HFFc6 (cell line): Measurements from ENCODE around the gene RAD51B. TPM values are rescaled to one million over a fixed set of nuclear protein-coding genes. Genes with fewer than 3 reads are reported as not detected.
"Not testable (repeated sequence)": the region's sequence is repeated elsewhere in the genome, so short reads cannot be mapped to it uniquely, and the experiment has no call there.

Source experiments
- DNase-seq: peaks from one replicate; pipeline ENCODE4 v3.0.0-alpha.2; 2018
- H3K27ac Mint-ChIP-seq: 2 replicates; pipeline ENCODE4 v1.8.0; 2020; ENCODE audit warnings: mild to moderate bottlenecking, mixed read lengths
- H3K27me3 Mint-ChIP-seq: 2 replicates; pipeline ENCODE4 v1.8.0; 2021; ENCODE audit warnings: mild to moderate bottlenecking, moderate library complexity, mixed read lengths; ENCODE audit not compliant: insufficient read depth
- H3K36me3 Mint-ChIP-seq: 2 replicates; pipeline ENCODE4 v1.8.0; 2021; ENCODE audit warnings: low read depth, mixed read lengths
- H3K4me1 Mint-ChIP-seq: 2 replicates; pipeline ENCODE4 v1.8.0; 2020; ENCODE audit warnings: low read depth, mixed read lengths
- H3K4me3 Mint-ChIP-seq: 2 replicates; pipeline ENCODE4 v1.8.0; 2020; ENCODE audit warnings: mild to moderate bottlenecking, moderate library complexity, mixed read lengths
- H3K9me3 Mint-ChIP-seq: 2 replicates; pipeline ENCODE4 v1.8.0; 2020; ENCODE audit warnings: mild to moderate bottlenecking, mixed read lengths
- total RNA-seq, 6 experiments: library from RNA; stranded (reverse); fragmentation: NEBNext Ultra II Directional; extraction: Animal tissue kit (Norgen Biotek cat#: 25700); gene quantifications; 2 replicates in 1 of 6; 3 replicates in 5 of 6; pipeline ENCODE4 v1.2.3, GENCODE V29; 2021
- TF ChIP-seq, protein P1 (sequence below): fragments of 200-600 bp; sonication (generic); IDR thresholded peaks from 2 replicates; pipeline ENCODE4 v1.5.0; 2021; ENCODE audit warnings: antibody characterized with exemption, mild to moderate bottlenecking

RAD51B gene
- total RNA-seq, 6 experiments from 2014 or later = 7.1 to 12.4 (median 9.6) TPM

DNA sequence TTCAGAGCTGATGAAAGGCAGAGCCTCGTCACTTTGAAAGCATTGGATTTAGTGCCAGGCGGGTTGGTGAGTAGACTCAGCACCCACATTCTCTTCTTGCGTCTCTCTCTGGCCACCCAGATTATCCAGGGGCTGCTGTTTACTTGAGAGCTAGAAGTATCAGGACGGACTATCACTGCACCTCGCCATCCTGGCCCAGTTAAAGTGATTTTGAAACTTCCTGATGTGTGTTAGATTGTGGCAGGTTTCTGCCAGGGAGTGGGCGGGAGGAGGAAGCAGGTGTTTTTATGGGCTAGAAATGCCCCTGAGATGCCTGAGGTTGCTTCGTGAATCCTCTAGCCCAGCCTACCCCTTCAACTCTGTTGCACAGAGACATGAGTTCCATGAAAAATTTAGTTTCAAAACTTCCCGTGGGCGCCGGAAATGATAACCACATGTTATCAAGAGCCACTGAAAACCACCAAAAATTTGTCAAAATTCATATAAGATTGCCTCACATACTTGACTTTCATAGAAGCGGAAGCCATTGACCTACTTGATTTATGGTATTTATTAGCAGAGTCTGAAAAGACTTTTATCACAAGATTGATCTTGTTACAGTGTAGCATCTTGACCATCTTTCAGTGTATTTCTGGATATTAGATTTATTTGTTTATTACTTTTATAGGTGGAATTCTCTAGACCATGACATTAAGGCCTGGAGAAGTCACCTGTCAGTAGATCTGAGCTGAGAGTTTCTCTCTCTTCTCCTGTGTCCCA lies 466.0 kb downstream of the RAD51B start:
- H3K4me3 Mint-ChIP-seq = no peak overlapping the region

DNA sequence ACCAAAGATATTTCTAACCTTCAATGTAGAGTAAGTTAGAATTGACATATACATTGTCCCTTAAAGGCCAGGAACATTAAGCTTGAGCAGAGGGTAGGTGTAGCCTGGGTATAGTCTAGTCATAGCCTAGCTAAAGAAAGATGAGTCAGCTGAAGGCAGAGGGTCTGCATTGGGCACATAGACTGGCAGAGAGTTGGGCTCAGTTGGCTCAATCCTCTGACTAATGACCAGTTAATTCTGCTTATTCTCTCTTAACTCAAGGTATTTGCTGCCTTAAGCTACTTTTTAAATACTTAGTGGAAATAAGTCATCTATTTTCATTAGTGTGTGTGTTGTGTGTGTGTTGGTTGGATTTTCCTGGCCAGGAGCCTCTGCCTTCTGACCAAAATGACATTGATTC lies 467.1 kb downstream of the RAD51B start:
- no peak overlapping the region for H3K27ac Mint-ChIP-seq

More for the DNA sequence above, 466.0 kb downstream of the RAD51B start:
- no peak for DNase-seq
- TF ChIP-seq, protein P1, sequence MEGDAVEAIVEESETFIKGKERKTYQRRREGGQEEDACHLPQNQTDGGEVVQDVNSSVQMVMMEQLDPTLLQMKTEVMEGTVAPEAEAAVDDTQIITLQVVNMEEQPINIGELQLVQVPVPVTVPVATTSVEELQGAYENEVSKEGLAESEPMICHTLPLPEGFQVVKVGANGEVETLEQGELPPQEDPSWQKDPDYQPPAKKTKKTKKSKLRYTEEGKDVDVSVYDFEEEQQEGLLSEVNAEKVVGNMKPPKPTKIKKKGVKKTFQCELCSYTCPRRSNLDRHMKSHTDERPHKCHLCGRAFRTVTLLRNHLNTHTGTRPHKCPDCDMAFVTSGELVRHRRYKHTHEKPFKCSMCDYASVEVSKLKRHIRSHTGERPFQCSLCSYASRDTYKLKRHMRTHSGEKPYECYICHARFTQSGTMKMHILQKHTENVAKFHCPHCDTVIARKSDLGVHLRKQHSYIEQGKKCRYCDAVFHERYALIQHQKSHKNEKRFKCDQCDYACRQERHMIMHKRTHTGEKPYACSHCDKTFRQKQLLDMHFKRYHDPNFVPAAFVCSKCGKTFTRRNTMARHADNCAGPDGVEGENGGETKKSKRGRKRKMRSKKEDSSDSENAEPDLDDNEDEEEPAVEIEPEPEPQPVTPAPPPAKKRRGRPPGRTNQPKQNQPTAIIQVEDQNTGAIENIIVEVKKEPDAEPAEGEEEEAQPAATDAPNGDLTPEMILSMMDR = no peak
- Mint-ChIP-seq H3K9me3 (no peaks in the 10 kb centered on the region), H3K27ac (no peak overlapping the region), H3K4me1 (peaks cover 19% of the 10 kb centered on the region), H3K27me3 (no peaks in the 10 kb centered on the region; the same call in 1 of the 2 replicates), H3K36me3 (no peaks in the 10 kb centered on the region)

DNA sequence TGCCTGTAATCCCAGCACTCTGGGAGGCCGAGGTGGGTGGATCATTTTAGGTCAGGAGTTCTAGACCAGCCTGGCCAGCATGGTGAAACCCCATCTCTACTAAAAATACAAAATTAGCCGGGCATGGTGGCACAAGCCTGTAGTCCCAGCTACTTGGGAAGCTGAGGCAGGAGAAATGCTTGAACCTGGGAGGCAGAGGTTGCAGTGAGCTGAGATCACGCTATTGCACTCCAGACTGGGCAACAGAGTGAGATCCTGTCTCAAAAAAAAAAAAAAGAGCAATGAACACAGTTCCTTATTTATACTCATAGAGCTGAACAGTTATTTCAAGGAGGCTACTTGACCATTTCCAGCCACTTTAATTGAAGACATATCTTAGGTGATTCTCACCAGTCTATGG lies 469.9 kb downstream of the RAD51B start:
- not testable (repeated sequence) for H3K27me3 Mint-ChIP-seq, H3K27ac Mint-ChIP-seq, H3K36me3 Mint-ChIP-seq, H3K4me3 Mint-ChIP-seq, H3K9me3 Mint-ChIP-seq, DNase-seq
- H3K4me1 Mint-ChIP-seq = peaks cover 26% of the 10 kb centered on the region

More for the DNA sequence above, 467.1 kb downstream of the RAD51B start:
- DNase-seq = peak; percentile 41
- H3K9me3 Mint-ChIP-seq = no peaks in the 10 kb centered on the region
- no peaks in the 10 kb centered on the region for H3K36me3 Mint-ChIP-seq
- TF ChIP-seq, protein P1 = no peak
- peaks cover 21% of the 10 kb centered on the region for H3K4me1 Mint-ChIP-seq
- H3K4me3 Mint-ChIP-seq = no peak overlapping the region
- no peaks in the 10 kb centered on the region; the same call in 1 of the 2 replicates for H3K27me3 Mint-ChIP-seq

DNA sequence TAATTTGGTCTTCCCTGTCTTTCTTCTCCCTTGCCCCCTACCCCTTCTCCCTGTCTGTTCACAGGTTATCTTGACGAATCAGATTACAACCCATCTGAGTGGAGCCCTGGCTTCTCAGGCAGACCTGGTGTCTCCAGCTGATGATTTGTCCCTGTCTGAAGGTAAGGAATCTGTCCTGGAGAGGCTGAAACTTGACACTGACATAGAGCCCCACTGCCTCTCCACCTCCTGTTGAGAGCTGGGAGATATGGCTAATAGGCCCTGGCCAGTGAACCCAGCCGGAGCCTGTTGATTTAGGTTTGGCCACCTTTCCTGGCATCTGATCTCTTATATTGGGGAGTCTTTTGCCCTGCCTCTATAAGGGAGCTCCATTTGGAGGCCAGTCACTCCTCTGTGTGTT lies 472.2 kb downstream of the RAD51B start:
- H3K27ac Mint-ChIP-seq = no peak overlapping the region

DNA sequence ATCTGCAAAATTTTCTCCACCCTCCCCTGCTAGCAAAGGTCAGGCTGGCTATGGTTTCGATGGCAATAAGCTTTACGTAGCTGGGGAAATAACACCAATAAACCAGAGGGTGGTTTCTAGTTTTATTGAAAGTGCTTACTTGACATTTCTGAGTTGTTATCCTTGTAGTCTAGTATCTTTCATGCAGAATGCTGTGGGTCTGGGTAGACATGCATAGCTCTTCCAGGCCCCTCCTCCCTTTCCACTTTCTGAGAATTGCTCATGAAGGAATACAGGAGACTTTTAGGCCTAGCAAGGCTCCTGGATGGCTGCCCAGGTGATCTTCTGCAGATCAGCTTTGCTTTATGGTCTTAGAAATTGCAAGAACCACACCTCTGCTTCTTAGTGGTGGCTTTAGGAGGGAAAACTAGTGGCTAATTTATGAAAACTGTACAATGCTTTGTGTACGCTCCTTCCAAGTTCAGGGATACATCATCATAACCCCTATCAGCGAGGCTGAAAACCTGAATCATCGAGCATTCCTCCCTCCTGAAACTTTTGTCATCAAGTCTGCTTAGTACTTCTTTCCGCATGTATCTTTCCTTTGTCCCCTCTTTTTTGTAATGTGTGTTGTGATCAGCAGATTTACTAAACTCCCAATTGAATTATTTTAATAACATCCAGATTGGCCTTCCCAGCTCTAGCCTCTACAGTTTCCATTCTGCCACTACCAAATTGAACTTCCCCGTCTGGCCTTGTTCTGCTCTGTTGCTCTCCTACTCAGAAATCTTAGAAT lies 473.0 kb downstream of the RAD51B start:
- TF ChIP-seq, protein P1 = no peak
- no peaks in the 10 kb centered on the region; the same call in 1 of the 2 replicates for H3K27me3 Mint-ChIP-seq
- H3K4me3 Mint-ChIP-seq = no peak overlapping the region
- no peaks in the 10 kb centered on the region for H3K36me3 Mint-ChIP-seq
- no peaks in the 10 kb centered on the region for H3K9me3 Mint-ChIP-seq
- H3K4me1 Mint-ChIP-seq = peaks cover 7% of the 10 kb centered on the region; the same call in 1 of the 2 replicates
- no peak for DNase-seq
- no peak overlapping the region for H3K27ac Mint-ChIP-seq

More for the DNA sequence above, 472.2 kb downstream of the RAD51B start:
- TF ChIP-seq, protein P1 = no peak
- Mint-ChIP-seq H3K27me3 (no peaks in the 10 kb centered on the region; the same call in 1 of the 2 replicates), H3K9me3 (no peaks in the 10 kb centered on the region), H3K4me3 (no peak overlapping the region), H3K36me3 (no peaks in the 10 kb centered on the region), H3K4me1 (peaks cover 12% of the 10 kb centered on the region)
- no peak for DNase-seq

DNA sequence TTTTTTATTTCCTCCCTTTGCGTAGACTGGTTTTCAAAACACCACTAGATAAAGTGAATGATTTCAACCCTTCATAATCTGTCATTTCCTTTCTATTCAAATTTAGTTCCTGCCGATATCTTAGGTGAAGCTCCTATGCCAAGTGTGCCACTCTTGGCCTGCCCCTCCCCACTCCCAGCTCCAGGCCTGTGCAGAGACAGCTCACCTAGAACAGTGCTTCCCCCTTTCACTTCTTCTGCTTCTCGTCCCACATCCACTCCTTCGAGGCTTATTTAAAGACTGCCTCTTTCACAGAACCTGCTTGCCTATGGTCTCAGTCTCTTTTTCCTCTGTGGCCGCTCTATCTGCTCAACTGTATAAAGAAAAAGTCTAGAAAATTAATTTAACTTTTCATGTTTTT lies 473.8 kb downstream of the RAD51B start:
- TF ChIP-seq, protein P1 = no peak
- no peak for DNase-seq
- Mint-ChIP-seq H3K4me3 (no peak overlapping the region), H3K27me3 (no peaks in the 10 kb centered on the region; the same call in 1 of the 2 replicates), H3K36me3 (no peaks in the 10 kb centered on the region), H3K4me1 (peaks cover 14% of the 10 kb centered on the region), H3K9me3 (no peaks in the 10 kb centered on the region), H3K27ac (no peak overlapping the region)
